ENCODE results near the gene OPTC. TPM values are rescaled to one million over a fixed set of nuclear protein-coding genes. Genes with fewer than 3 reads are reported as not detected.

OPTC gene
- total RNA-seq, 2 donors from 2014 or later = 0.26 to 0.42 TPM

GRCh38 chr1:203507759-203508158, 13.8 kb downstream of the OPTC start:
- Mint-ChIP-seq H3K27me3 (ENCODE audit: insufficient read depth) (peaks cover 9% of the 10 kb centered on the region), H3K27ac (no peak overlapping the region), H3K36me3 (ENCODE audit: low read depth) (no peaks in the 10 kb centered on the region), H3K9me3 (no peaks in the 10 kb centered on the region), H3K4me1 (peaks cover 39% of the 10 kb centered on the region), H3K4me3 (no peak overlapping the region)
- WGBS, 2 experiments (ENCODE audit: insufficient coverage in 1 of 2, insufficient read length in 1 of 2) = 88% methylated on average over 1 of the region's 1 CpG; no CpG with 5 or more reads in 1 of the 2 experiments
- Histone ChIP-seq H3K9me3 (ENCODE audit: control insufficient read depth, low read length) (no peaks in the 10 kb centered on the region), H3K27me3 (ENCODE audit: control insufficient read depth, insufficient read depth, low read length, poor library complexity, severe bottlenecking) (peaks cover 5% of the 10 kb centered on the region), H3K36me3 (ENCODE audit: control insufficient read depth, insufficient read depth, low read length) (no peaks in the 10 kb centered on the region), H3K4me1 (ENCODE audit: control insufficient read depth, insufficient read depth, low read length) (peaks cover 8% of the 10 kb centered on the region), H3K4me3 (ENCODE audit: low read length) (no peak overlapping the region), H3K27ac (ENCODE audit: low read depth, low read length) (peak overlapping the region; percentile 93), H3K9ac (ENCODE audit: extremely low read depth, low read length, poor library complexity, severe bottlenecking) (no peak overlapping the region)
- TF ChIP-seq, protein P1, sequence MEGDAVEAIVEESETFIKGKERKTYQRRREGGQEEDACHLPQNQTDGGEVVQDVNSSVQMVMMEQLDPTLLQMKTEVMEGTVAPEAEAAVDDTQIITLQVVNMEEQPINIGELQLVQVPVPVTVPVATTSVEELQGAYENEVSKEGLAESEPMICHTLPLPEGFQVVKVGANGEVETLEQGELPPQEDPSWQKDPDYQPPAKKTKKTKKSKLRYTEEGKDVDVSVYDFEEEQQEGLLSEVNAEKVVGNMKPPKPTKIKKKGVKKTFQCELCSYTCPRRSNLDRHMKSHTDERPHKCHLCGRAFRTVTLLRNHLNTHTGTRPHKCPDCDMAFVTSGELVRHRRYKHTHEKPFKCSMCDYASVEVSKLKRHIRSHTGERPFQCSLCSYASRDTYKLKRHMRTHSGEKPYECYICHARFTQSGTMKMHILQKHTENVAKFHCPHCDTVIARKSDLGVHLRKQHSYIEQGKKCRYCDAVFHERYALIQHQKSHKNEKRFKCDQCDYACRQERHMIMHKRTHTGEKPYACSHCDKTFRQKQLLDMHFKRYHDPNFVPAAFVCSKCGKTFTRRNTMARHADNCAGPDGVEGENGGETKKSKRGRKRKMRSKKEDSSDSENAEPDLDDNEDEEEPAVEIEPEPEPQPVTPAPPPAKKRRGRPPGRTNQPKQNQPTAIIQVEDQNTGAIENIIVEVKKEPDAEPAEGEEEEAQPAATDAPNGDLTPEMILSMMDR (conservative IDR thresholded peaks at IDR 0.05) = no peak
- no peak for DNase-seq

- no peaks in the 10 kb centered on the region for H3K36me3 ChIP-seq (ENCODE audit: control insufficient read depth, insufficient read depth, low read length)
- Mint-ChIP-seq H3K4me3 (no peak overlapping the region), H3K9me3 (no peaks in the 10 kb centered on the region), H3K36me3 (ENCODE audit: low read depth) (no peaks in the 10 kb centered on the region), H3K4me1 (peaks cover 47% of the 10 kb centered on the region), H3K27me3 (ENCODE audit: insufficient read depth) (peaks cover 6% of the 10 kb centered on the region), H3K27ac (no peak overlapping the region)
- 45 to 64% methylated on average over 6 to 10 of the region's 10 CpGs for WGBS, 2 experiments (ENCODE audit: insufficient coverage in 1 of 2, insufficient read length in 1 of 2)
- no peak overlapping the region for H3K4me3 ChIP-seq (ENCODE audit: low read length)
- peaks cover 16% of the 10 kb centered on the region for H3K4me1 ChIP-seq (ENCODE audit: control insufficient read depth, insufficient read depth, low read length)
- H3K27ac ChIP-seq (ENCODE audit: low read depth, low read length) = peak overlapping the region; percentile 88
- no peak overlapping the region for H3K9ac ChIP-seq (ENCODE audit: extremely low read depth, low read length, poor library complexity, severe bottlenecking)
- peak; percentile 82 for DNase-seq
- H3K27me3 ChIP-seq (ENCODE audit: control insufficient read depth, insufficient read depth, low read length, poor library complexity, severe bottlenecking) = no peaks in the 10 kb centered on the region
- H3K9me3 ChIP-seq (ENCODE audit: control insufficient read depth, low read length) = no peaks in the 10 kb centered on the region
- TF ChIP-seq, protein P1 (conservative IDR thresholded peaks at IDR 0.05) = peak; percentile 62
These were observed 14.6 kb downstream of the OPTC start for GRCh38 chr1:203508463-203509073.

- Histone ChIP-seq H3K27me3 (ENCODE audit: control insufficient read depth, insufficient read depth, low read length, poor library complexity, severe bottlenecking) (no peaks in the 10 kb centered on the region), H3K27ac (ENCODE audit: low read depth, low read length) (peak overlapping the region; percentile 88), H3K9ac (ENCODE audit: extremely low read depth, low read length, poor library complexity, severe bottlenecking) (no peak overlapping the region), H3K4me3 (ENCODE audit: low read length) (no peak overlapping the region), H3K9me3 (ENCODE audit: control insufficient read depth, low read length) (no peaks in the 10 kb centered on the region), H3K36me3 (ENCODE audit: control insufficient read depth, insufficient read depth, low read length) (no peaks in the 10 kb centered on the region), H3K4me1 (ENCODE audit: control insufficient read depth, insufficient read depth, low read length) (peaks cover 20% of the 10 kb centered on the region)
- DNase-seq = no peak
- no peak overlapping the region for H3K27ac Mint-ChIP-seq
- peaks cover 53% of the 10 kb centered on the region for H3K4me1 Mint-ChIP-seq
- TF ChIP-seq, protein P1 (conservative IDR thresholded peaks at IDR 0.05) = no peak
- 71 to 92% methylated on average over 1 of the region's 1 CpG for WGBS, 2 experiments (ENCODE audit: insufficient coverage in 1 of 2, insufficient read length in 1 of 2)
- H3K36me3 Mint-ChIP-seq (ENCODE audit: low read depth) = no peaks in the 10 kb centered on the region
- no peaks in the 10 kb centered on the region for H3K9me3 Mint-ChIP-seq
- no peak overlapping the region for H3K4me3 Mint-ChIP-seq
- peaks cover 5% of the 10 kb centered on the region for H3K27me3 Mint-ChIP-seq (ENCODE audit: insufficient read depth)
These were observed 15.2 kb downstream of the OPTC start for GRCh38 chr1:203509135-203509534.
